LNCaP clone FGC (cell line): ENCODE data around the gene XKR8.

Experiments
- DNase-seq: peaks from one replicate; pipeline ENCODE4 v3.0.0-alpha.2; 2011; ENCODE audit warnings: low read depth
- H3K4me3 ChIP-seq: 2 replicates; pipeline ENCODE4 v1.5.1; 2011; ENCODE audit warnings: mild to moderate bottlenecking, low read depth, low read length, control low read depth
- TF ChIP-seq, protein P1 (sequence below): IDR thresholded peaks from 2 replicates; pipeline ENCODE4 v1.5.1; 2012; ENCODE audit warnings: mild to moderate bottlenecking; ENCODE audit not compliant: control insufficient read depth, insufficient read depth; ENCODE audit errors: extremely low read depth

XKR8 gene

DNA sequence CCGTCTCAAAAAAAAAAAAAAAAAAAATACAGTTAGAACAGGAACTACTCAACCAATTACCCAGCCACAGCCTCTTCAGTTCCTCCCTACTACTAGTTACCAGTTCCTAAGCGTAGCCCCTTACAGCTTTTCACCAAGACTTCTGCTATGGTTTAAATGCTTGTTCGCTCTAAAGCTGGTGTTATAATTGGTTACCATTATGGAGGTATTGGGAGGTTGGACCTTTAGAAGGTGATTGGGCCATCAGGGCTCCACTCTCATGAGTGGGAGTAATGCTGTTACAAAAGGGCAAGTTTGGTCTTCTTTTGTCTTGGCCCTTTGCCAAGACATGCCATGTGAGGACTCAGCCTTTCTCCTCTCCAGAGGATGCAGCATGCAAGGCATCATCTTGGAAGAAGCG is 28.0 kb upstream of the XKR8 start:
- no peak for DNase-seq
- no peak overlapping the region for H3K4me3 ChIP-seq
- TF ChIP-seq, protein P1, sequence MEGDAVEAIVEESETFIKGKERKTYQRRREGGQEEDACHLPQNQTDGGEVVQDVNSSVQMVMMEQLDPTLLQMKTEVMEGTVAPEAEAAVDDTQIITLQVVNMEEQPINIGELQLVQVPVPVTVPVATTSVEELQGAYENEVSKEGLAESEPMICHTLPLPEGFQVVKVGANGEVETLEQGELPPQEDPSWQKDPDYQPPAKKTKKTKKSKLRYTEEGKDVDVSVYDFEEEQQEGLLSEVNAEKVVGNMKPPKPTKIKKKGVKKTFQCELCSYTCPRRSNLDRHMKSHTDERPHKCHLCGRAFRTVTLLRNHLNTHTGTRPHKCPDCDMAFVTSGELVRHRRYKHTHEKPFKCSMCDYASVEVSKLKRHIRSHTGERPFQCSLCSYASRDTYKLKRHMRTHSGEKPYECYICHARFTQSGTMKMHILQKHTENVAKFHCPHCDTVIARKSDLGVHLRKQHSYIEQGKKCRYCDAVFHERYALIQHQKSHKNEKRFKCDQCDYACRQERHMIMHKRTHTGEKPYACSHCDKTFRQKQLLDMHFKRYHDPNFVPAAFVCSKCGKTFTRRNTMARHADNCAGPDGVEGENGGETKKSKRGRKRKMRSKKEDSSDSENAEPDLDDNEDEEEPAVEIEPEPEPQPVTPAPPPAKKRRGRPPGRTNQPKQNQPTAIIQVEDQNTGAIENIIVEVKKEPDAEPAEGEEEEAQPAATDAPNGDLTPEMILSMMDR, result no peak

DNA sequence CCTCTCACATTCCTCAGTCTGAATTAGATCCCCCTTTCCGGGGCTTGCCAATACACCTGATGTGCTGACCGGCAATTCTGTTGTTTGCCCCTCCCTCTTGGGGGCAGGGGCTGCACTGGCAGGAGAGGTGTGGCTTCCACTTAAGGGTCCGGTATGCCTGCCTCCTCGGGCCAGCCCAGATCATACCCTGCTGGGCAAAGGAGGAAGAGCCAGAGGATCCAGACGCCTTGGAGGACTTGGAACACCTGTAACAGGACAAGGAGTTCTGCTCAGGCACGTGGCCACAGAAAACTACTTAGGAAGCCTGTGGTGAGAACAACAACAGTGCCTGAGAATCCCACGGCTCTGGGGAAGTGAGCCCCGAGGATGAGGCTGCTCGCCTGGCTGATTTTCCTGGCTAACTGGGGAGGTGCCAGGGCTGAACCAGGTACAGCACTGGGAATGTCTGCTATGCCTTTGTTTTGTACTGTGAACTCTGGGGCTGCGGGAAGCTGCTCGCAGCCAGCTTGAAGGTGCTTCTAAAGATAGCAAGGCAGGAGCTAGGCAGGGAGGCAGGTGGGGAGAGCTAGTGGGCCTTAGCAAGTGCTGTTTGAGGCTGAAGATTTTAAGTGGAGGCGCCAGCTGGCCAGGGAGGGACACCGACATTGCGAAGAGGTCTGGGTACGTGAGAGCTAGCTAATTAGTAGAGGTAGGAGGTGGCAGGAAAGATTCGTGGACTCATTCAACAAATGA is 24.8 kb upstream of the XKR8 start, which contains the start of gene SMPDL3B:
TSS of gene SMPDL3B (plus strand) at position 183 of the 732 bp plus-strand sequence. CDS start at position 367, 184 bp downstream.
- H3K4me3 ChIP-seq, result peak within 1 kb of the TSS; percentile 78
- TF ChIP-seq, protein P1, result peak; percentile 18; the same call in 1 of the 2 replicates
- DNase-seq, result peak; percentile 82

DNA sequence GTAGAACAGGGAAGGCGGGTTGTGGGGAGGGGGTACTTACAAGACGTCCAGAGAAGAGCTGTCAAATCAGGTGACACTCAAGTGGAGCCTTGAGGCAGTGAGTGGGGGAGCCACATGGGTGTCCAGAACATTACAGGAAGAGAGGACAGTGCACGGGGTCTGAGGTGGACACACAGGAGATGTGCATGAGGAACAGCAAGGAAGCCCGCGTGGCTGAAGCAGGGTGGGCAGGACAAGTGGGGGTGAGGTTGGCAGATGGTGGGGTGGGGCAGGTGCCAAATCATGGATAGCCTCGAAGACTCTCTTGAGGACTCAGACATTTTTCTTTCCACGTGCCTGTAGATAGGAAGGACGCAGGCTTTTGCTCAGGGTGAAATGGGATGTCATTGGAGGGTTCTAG is 24.1 kb upstream of the XKR8 start:
- TF ChIP-seq, protein P1, result no peak
- peak overlapping the region; percentile 78 for H3K4me3 ChIP-seq
- no peak for DNase-seq

DNA sequence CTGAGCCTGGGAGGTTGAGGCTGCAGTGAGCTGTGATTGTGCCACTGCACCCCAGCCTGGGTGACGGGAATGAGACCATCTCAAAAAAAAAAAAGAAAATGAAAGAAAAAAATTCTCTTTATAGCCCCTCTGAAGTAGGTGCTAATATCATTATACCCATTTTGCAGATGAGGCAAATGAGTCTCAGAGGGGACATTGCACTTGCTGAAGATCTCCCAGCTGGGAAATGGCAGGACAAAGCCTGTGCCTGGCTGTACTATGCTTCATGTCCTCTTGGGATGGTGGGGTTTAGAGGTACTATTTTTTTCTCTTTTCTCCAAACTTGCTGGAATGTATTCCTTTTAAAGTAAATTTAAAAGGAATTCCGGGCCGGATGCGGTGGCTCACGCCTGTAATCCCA is 23.4 kb upstream of the XKR8 start:
- TF ChIP-seq, protein P1, result no peak
- H3K4me3 ChIP-seq, result no peak overlapping the region
- no peak for DNase-seq

DNA sequence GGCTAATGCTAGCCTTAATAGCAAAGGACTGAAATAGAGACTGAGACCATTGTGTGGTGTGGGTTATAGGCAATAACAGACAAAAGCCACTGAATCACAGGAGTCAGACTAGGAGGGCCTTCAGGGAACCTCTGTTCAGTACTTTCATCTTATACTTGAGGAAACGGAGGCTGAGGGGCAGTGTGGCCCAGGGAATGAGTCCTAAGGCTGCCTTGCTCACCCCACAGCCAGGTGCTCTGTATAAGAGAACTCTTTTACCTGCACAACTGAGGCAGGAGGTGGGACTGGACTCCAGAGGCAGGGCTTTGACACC is 22.3 kb upstream of the XKR8 start:
- DNase-seq, result no peak
- TF ChIP-seq, protein P1, result no peak
- no peak overlapping the region for H3K4me3 ChIP-seq

DNA sequence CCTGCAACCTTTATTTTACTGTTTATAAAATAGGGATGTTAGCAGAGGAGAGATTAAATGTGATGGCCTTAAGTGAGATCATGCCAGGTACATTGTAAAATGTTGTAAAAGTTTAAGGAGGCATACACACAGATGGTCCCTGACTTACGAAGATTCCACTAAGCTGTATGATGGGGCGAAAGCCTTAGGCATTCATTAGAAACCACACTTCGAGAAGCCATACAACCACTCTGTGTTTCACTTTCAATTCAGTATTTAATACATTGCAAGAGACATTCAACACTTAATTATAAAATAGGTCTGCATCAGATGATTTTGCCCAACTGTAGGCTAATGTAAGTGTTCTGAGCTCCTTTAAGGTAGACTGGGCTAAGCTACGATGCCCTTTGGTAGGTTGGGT is 21.3 kb upstream of the XKR8 start:
- DNase-seq, result no peak
- TF ChIP-seq, protein P1, result no peak
- H3K4me3 ChIP-seq, result no peak overlapping the region

DNA sequence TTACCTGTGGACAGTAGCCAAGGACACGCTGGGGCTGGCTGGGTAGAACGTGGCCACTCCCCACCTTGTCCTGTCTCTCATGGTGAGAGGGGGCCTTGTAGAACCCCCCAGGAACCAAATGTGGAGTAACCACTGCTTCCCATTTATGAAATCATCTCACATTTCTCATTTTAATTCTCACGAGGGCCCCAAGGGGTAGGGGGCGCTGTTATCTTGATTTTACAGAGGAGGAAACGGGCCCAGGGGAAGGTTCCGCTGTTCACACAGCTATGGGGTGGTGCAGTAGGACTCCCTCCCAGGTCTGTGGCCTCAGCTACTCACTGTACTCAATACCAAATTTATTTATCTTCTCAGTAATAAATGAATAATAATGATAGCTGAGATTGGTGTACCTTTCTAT is 19.5 kb upstream of the XKR8 start:
- TF ChIP-seq, protein P1, result peak; percentile 16; the same call in 1 of the 2 replicates
- DNase-seq, result no peak
- no peak overlapping the region for H3K4me3 ChIP-seq
